HG03045 (cell line): ENCODE results near the gene VTCN1.
A peak's percentile ranks its signal among the peaks of the same experiment; 100 is the strongest.
"Not testable (repeated sequence)": the region's sequence is repeated elsewhere in the genome, so short reads cannot be mapped to it uniquely, and the experiment has no call there.

Experiments
- ATAC-seq: cut with Tn5 transposase; IDR thresholded peaks from one replicate; pipeline ENCODE4 v1.9.1; 2021; ENCODE audit warnings: mild to moderate bottlenecking, moderate library complexity; ENCODE audit not compliant: unreplicated experiment

Gene VTCN1

GRCh38 chr1:117128323-117129079 is 82.2 kb downstream of the VTCN1 start:
- no peak for ATAC-seq

DNA sequence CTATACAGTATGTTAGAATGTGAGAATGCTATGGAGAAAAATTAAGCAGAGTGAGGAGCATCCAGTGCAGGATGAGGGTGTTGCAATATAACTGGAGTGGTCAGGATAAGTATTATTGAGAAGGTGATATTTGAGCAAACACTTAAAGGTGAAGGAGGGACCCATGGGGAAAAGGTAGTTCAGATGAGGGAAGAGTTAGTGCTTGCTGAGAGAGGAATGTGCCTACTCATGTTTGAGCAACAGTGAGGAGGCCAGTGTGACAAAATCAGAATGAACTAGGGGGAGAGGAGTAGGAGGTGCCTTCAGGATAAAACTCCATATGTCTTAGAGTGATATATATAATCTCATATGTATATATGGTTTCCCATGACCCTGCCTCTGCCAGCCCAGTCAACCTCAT is 82.9 kb downstream of the VTCN1 start:
- ATAC-seq, result no peak

DNA sequence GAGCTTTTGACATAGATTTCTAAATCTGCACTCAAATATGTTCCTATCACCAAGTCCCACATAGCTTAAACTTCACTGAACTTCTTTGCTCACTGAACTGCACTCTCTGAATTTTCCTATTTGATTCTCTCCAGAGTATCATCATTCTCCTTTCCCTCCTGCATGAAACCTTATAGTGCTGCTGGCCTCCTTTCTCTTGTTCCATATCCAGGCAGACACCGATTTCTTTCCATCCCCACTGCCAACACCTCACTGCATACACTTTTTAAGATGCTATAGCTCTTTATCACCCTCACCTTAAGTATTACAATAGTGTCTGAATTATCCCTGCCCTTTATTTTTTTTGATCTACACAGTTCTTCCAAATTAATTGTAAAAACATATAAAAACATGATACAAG is 86.1 kb downstream of the VTCN1 start:
- ATAC-seq, result no peak

DNA sequence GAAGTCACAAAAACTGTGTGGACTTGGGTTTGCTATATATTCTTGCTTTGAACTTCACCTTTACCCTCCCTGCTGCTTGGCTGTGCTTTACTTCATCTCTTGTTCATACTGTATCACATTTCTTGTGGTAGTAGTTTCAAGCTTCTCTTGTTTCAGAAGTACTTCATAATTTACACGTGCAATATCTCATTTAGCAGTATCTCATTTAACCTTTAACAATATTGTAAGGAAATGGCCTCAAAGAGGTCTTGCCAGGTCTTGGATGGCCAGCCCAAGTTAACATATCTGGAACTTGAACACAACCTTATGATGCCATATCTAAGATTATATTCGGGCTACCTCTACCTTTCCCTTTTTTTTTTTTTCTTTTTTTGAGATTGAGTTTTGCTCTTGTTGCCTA is 87.5 kb downstream of the VTCN1 start:
- no peak for ATAC-seq

DNA sequence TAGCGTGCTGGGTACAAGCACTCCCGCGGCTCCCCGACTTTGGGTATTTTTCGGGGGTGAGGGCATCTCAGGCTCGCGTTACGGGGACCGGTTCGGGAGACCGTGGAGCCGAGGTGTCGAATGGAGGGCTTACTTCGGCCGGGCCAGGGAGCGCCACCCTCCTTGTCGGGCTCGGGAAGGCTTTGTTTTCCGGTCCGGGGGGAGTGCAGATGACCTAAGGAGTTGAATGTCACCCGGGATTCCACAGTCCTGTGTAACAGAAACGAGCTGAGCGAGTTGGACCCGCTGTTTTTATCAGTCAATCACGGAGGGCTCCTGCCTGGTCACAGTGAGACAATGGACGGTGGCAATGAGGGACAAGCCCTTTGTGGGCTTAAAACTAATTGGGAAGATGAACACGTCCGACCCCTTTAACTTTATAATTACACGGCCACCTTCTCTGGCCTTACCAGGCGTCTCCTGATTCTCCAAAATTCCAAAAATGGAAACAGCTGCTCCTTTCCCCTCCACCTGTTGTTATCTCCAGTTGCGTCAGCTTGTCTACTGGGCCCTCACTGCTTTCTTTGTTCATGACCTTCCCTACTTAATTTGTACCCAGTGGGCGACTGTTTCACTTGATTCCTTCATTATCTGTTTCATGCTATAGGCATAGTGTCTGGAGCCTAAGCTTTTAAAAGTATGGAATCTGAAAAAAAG is 88.2 kb downstream of the VTCN1 start:
- no peak for ATAC-seq

- ATAC-seq, result peak; percentile 88
Observed at GRCh38 chr1:117121589-117122329, 89.0 kb downstream of the VTCN1 start, which contains the start of gene TRIM45. Gene TRIM45 (minus strand): TSS chr1:117121749. CDS start chr1:117121201, 548 bp downstream.

DNA sequence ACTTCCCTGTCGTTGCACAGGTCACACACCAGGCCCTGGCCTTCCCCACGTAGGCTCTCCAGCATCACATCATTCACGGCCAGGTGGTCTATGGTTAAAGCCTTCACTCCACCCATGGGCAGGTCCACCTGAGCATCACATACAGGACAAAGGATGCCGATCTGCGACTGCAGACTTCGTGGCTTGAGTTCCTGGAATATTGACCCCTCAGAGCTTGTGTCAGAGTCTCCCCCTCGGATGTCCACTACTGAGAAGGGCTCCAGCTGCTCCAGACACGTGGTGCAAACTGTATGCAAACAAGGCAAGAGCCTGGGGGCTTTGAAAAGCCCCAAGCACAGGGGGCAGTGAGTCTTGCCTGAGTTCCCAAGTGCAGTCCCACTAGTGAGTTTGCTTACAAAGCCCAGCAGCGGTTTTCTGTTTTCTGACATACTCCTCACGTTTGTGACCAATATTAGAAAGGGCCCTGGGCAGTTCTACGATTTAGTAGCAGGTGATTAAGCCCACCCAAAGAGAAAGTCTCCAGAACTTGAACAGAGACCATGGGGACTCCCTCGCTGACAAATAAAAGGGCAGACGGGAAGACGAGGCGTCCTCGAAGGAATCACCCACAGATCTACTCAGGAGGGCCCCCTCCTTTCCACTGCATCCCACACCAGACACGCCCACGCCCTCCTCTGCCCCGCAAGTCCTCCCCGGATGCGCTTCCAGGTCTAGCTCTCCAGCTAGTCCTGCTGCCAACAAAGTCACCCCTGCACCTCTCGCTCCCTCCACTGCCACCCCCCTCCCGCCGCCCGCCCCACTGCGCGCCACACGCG is 89.7 kb downstream of the VTCN1 start:
- ATAC-seq, result no peak

GRCh38 chr1:117119144-117119543 is 91.6 kb downstream of the VTCN1 start:
- ATAC-seq, result not testable (repeated sequence)

DNA sequence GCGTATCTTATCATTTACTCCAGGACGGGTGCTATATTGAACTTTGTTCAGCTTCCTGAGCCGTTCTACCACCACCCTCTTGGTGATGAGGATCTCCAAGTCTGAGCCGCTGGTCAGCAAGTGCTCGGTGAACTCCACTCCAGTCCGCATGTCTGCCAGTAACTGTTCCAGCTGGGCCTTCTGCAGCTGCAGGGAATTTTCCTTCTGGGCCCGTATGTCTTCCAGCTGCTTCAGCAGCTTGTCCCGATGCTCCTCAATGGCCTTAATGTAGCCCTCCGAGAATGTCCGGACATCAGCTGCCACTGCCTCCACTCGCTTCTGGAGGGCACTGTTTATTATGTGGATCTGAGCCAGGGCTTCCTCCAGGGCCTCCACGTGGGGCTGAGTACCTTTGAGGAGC is 92.6 kb downstream of the VTCN1 start:
- no peak for ATAC-seq

DNA sequence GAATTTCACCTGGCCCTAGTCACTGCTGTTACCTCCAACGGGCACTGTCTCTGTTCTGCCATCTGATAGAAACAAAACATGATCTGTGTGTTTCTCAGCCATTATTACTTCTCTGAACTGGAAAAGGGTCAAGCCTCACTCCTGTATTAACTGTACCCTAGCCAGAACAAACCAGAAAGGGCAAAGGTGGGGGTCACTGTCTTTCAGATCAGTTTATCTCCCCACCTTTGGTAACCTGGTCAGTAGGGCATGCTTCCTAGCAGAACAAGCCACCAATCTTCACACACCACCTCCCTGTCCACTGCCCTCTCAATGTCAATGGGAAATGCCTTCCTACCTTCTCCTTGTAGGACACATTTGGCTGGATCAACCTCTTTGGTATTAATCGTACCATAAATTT is 93.0 kb downstream of the VTCN1 start:
- no peak for ATAC-seq

DNA sequence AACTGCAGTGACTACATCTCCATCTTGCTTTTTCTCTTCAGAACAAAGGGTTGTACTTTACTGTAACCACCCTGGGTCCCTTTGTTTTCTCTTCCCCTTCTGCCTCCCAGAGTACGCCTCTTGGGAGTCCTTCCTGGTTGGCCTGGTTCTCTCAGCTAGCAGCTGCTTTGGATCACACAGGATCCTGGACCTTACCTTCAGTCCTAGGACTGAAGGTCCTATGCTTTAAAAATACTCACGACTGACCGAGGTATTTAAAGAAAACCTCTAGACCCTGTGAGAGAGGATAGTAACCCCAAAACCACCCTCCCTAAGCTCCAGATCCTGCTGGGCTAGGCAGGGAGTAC is 94.0 kb downstream of the VTCN1 start:
- no peak for ATAC-seq

DNA sequence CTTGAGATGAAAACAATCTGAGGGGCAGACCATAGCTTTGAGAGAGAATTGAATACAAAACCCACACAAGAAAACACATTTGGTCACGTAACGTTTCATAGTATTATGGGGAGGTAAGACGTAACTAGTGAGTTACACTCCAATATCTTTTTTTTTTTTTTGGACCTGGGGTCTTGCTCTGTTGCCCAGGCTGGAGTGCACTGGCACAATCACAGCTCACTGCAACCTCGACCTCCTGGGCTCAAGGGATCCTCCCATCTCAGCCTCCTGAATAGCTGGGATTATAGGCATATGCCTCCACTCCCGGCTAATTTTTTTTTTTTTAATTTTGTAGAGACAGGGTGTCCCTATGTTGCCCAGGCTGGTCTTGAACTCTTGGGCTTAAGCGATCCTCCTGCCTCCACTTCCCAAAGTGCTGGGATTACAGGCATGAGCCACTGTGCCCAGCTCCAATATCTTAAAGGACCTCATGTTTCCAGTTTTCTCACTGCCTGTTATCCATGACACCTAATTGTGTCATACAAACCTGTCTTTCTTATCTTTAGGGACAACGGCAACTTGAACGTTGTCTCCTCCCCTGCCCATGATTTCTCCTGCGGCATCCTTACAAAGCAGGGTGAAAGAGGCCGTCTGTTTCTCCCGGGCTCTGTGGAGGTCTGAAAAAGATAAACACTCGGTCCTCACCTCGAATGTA is 94.5 kb downstream of the VTCN1 start:
- no peak for ATAC-seq

GRCh38 chr1:117114877-117115276 is 95.8 kb downstream of the VTCN1 start:
- ATAC-seq, result no peak

GRCh38 chr1:117113199-117113598 is 97.5 kb downstream of the VTCN1 start:
- no peak for ATAC-seq

GRCh38 chr1:117112047-117112717 is 98.5 kb downstream of the VTCN1 start:
- no peak for ATAC-seq

GRCh38 chr1:117110774-117111173 is 100.0 kb downstream of the VTCN1 start:
- no peak for ATAC-seq

- no peak for ATAC-seq
Observed at GRCh38 chr1:117107364-117107763, 103.4 kb downstream of the VTCN1 start.

GRCh38 chr1:117106478-117106877 is 104.2 kb downstream of the VTCN1 start:
- ATAC-seq, result no peak

DNA sequence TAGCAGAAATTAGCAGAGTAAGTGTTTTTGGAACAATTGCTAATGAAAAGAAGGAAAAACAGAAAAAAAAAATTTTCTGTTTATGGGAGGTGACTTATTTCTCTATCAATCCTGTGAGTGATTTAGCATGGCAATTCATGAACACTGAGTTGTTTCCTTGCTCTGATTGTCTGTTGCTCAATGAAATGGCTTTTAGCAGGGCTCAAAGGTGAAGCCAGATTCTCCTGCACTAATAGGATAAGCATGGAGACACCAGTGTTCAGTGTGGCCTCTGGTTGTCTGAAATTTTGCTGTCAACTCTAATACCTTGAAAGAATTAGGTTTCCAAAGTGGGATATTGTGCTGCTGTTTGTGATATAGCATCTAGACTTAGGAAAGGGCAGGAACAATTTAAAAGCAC is 105.0 kb downstream of the VTCN1 start:
- ATAC-seq, result no peak

- ATAC-seq, result no peak
Observed at GRCh38 chr1:117104986-117105385, 105.7 kb downstream of the VTCN1 start.
